ENCODE data around the gene NLGN1.

GRCh38 chr3:173863551-173863950 lies 466.0 kb downstream of the NLGN1 start:
- TF ChIP-seq EZH2 (IDR thresholded peaks at IDR 0.05; ENCODE audit: borderline replicate concordance, low read length) (no peak), CTCF (IDR thresholded peaks at IDR 0.05; ENCODE audit: low read length) (no peak)

Data from OCI-LY1 (cell line).